ENCODE data around the gene ZNF185. TPM values are rescaled to one million over a fixed set of nuclear protein-coding genes. Genes with fewer than 3 reads are reported as not detected.

Gene ZNF185
- polyA plus RNA-seq, 1 donor from 2014 or later, result 2.8 TPM

DNA sequence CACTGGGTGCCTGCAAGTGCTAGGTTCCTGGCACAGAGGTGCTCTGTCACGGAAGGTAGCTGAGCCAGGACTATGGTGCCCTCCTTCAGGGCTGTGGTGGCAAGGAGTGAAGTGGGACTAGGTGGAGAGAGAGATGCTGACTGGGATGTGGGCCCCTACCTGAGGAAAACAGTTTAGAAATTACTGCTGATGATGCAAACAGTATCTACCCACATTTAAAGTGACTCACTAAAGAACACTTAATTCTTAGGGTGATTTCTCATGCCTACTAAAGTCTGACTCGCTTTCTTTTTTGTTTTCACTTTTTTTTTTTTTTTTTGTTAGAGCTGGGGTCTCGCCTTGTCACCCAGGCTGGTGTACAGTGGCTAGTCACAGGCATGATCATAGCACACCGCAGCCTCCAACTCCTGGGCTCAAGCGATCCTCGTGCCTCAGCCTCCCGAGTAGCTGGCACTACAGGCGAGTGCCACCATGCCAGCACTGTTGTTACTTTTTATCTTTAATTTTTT is 3.1 kb downstream of the ZNF185 start:
- Histone ChIP-seq H3K9ac (ENCODE audit: low read length) (no peak overlapping the region), H3K4me2 (ENCODE audit: low read length) (no peak overlapping the region), H3K9me3 (ENCODE audit: low read length) (no peaks in the 10 kb centered on the region), H3K27ac (ENCODE audit: low read length) (no peak overlapping the region), H2AFZ (ENCODE audit: low read depth, low read length) (no peak overlapping the region), H3F3A (ENCODE audit: insufficient read depth, low read length, poor library complexity, severe bottlenecking) (no peaks in the 10 kb centered on the region), H4K20me1 (ENCODE audit: insufficient read depth) (no peaks in the 10 kb centered on the region), H3K9me2 (ENCODE audit: insufficient read depth, low read length) (no peaks in the 10 kb centered on the region), H3K27me3 (ENCODE audit: insufficient read depth, low read depth, low read length) (no peaks in the 10 kb centered on the region), H3K79me2 (replicated peaks; ENCODE audit: insufficient read depth, low read length) (no peaks in the 10 kb centered on the region), H3K36me3 (ENCODE audit: insufficient read depth, low read length) (no peaks in the 10 kb centered on the region), H3K4me3 (ENCODE audit: low read length) (no peak overlapping the region)
- no peak for TF ChIP-seq EP300 (conservative IDR thresholded peaks at IDR 0.05; ENCODE audit: poor library complexity, severe bottlenecking)
- TF ChIP-seq, protein P1, sequence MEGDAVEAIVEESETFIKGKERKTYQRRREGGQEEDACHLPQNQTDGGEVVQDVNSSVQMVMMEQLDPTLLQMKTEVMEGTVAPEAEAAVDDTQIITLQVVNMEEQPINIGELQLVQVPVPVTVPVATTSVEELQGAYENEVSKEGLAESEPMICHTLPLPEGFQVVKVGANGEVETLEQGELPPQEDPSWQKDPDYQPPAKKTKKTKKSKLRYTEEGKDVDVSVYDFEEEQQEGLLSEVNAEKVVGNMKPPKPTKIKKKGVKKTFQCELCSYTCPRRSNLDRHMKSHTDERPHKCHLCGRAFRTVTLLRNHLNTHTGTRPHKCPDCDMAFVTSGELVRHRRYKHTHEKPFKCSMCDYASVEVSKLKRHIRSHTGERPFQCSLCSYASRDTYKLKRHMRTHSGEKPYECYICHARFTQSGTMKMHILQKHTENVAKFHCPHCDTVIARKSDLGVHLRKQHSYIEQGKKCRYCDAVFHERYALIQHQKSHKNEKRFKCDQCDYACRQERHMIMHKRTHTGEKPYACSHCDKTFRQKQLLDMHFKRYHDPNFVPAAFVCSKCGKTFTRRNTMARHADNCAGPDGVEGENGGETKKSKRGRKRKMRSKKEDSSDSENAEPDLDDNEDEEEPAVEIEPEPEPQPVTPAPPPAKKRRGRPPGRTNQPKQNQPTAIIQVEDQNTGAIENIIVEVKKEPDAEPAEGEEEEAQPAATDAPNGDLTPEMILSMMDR (IDR thresholded peaks at IDR 0.05; ENCODE audit: poor library complexity, severe bottlenecking), result no peak
- no peak for TF ChIP-seq SMC3 (conservative IDR thresholded peaks at IDR 0.05; ENCODE audit: poor library complexity)
- TF ChIP-seq RAD21 (conservative IDR thresholded peaks at IDR 0.05), result no peak
- no peak for TF ChIP-seq POLR2AphosphoS5 (IDR thresholded peaks at IDR 0.05)
- no peak for TF ChIP-seq MXI1 (conservative IDR thresholded peaks at IDR 0.05; ENCODE audit: poor library complexity, severe bottlenecking)
- TF ChIP-seq, protein P2, sequence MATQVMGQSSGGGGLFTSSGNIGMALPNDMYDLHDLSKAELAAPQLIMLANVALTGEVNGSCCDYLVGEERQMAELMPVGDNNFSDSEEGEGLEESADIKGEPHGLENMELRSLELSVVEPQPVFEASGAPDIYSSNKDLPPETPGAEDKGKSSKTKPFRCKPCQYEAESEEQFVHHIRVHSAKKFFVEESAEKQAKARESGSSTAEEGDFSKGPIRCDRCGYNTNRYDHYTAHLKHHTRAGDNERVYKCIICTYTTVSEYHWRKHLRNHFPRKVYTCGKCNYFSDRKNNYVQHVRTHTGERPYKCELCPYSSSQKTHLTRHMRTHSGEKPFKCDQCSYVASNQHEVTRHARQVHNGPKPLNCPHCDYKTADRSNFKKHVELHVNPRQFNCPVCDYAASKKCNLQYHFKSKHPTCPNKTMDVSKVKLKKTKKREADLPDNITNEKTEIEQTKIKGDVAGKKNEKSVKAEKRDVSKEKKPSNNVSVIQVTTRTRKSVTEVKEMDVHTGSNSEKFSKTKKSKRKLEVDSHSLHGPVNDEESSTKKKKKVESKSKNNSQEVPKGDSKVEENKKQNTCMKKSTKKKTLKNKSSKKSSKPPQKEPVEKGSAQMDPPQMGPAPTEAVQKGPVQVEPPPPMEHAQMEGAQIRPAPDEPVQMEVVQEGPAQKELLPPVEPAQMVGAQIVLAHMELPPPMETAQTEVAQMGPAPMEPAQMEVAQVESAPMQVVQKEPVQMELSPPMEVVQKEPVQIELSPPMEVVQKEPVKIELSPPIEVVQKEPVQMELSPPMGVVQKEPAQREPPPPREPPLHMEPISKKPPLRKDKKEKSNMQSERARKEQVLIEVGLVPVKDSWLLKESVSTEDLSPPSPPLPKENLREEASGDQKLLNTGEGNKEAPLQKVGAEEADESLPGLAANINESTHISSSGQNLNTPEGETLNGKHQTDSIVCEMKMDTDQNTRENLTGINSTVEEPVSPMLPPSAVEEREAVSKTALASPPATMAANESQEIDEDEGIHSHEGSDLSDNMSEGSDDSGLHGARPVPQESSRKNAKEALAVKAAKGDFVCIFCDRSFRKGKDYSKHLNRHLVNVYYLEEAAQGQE (IDR thresholded peaks at IDR 0.05; ENCODE audit: borderline replicate concordance), result no peak
- TF ChIP-seq EZH2 (IDR thresholded peaks at IDR 0.05; ENCODE audit: borderline replicate concordance, insufficient read depth, low read length, poor library complexity, severe bottlenecking), result no peak
- TF ChIP-seq TAF1 (IDR thresholded peaks at IDR 0.05; ENCODE audit: low read depth), result no peak

DNA sequence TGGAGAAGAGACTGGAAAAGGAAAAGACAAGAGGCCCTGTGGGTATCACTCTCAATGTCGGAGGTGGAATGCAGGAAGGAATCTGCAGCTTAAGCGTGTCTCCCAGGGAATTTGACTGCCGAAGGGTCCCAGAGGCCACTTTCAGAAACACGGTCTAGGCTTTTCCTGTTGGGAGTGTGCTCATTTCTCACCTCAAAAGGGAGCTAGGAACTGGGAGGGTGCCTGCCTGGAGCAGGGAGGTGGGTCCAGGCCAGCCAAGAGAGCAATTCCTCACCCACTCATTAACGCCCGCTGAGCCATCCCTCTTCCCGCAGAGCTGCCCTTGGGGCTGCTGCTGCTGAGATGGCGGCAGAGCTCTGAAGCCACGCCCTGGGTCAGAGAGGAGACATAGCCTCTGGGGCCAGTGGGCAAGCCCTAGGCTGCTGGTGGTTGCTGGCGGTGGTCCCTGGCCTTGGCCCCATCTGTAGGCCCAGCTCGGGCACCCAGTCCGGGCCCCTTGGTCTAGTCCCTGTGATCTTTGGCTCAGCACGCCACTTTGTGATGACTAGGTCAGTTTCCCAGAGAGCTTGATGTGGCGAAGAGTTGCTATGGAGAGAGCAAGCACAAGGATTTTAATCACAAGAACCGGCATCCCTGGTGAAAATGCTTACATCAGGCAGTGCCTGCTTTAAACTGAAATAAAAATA is 4.1 kb downstream of the ZNF185 start:
- no peak overlapping the region for H3K9ac ChIP-seq (ENCODE audit: low read length)
- no peaks in the 10 kb centered on the region for H3K9me2 ChIP-seq (ENCODE audit: insufficient read depth, low read length)
- no peak overlapping the region for H2AFZ ChIP-seq (ENCODE audit: low read depth, low read length)
- H4K20me1 ChIP-seq (ENCODE audit: insufficient read depth), result no peaks in the 10 kb centered on the region
- H3K9me3 ChIP-seq (ENCODE audit: low read length), result no peaks in the 10 kb centered on the region
- H3F3A ChIP-seq (ENCODE audit: insufficient read depth, low read length, poor library complexity, severe bottlenecking), result no peaks in the 10 kb centered on the region
- H3K27me3 ChIP-seq (ENCODE audit: insufficient read depth, low read depth, low read length), result no peaks in the 10 kb centered on the region
- TF ChIP-seq RAD21 (conservative IDR thresholded peaks at IDR 0.05) (no peak), EP300 (conservative IDR thresholded peaks at IDR 0.05; ENCODE audit: poor library complexity, severe bottlenecking) (no peak), POLR2AphosphoS5 (IDR thresholded peaks at IDR 0.05) (no peak), SMC3 (conservative IDR thresholded peaks at IDR 0.05; ENCODE audit: poor library complexity) (no peak), EZH2 (IDR thresholded peaks at IDR 0.05; ENCODE audit: borderline replicate concordance, insufficient read depth, low read length, poor library complexity, severe bottlenecking) (no peak), TAF1 (IDR thresholded peaks at IDR 0.05; ENCODE audit: low read depth) (no peak), MXI1 (conservative IDR thresholded peaks at IDR 0.05; ENCODE audit: poor library complexity, severe bottlenecking) (no peak)
- TF ChIP-seq, protein P1 (IDR thresholded peaks at IDR 0.05; ENCODE audit: poor library complexity, severe bottlenecking), result no peak
- TF ChIP-seq, protein P2 (IDR thresholded peaks at IDR 0.05; ENCODE audit: borderline replicate concordance), result no peak
- no peak overlapping the region for H3K4me2 ChIP-seq (ENCODE audit: low read length)
- no peaks in the 10 kb centered on the region for H3K79me2 ChIP-seq (replicated peaks; ENCODE audit: insufficient read depth, low read length)
- no peak overlapping the region for H3K4me3 ChIP-seq (ENCODE audit: low read length)
- no peaks in the 10 kb centered on the region for H3K36me3 ChIP-seq (ENCODE audit: insufficient read depth, low read length)
- H3K27ac ChIP-seq (ENCODE audit: low read length), result no peak overlapping the region
